BJ (cell line): ENCODE data around the gene RAD51AP1. TPM values are rescaled to one million over a fixed set of nuclear protein-coding genes. Genes with fewer than 3 reads are reported as not detected.

ENCODE experiments used
- CTCF ChIA-PET: fragments of 350-600 bp; formaldehyde crosslinking; extraction: SDS; loops from one replicate; lab custom pipeline; 2021; ENCODE audit warnings: antibody characterized with exemption, inconsistent platforms; lab: Yijun Ruan, JAX
- POLR2A ChIA-PET: fragments of 300-600 bp; sonication (Branson Sonifier 250); formaldehyde crosslinking; extraction: SDS; loops from one replicate; lab custom pipeline; 2021; ENCODE audit warnings: antibody characterized with exemption; lab: Charles Lee
- DNase-seq: peaks from one replicate; pipeline ENCODE4 v3.0.0-alpha.2; 2011; ENCODE audit warnings: low read depth
- H3K27me3 ChIP-seq: 2 replicates; pipeline ENCODE4 v1.6.0; 2011; ENCODE audit warnings: low read length; ENCODE audit not compliant: control insufficient read depth, insufficient read depth
- H3K36me3 ChIP-seq: 2 replicates; pipeline ENCODE4 v1.5.1; 2011; ENCODE audit warnings: low read length; ENCODE audit not compliant: control insufficient read depth, insufficient read depth
- H3K4me3 ChIP-seq: 2 replicates; pipeline ENCODE4 v1.5.1; 2011; ENCODE audit warnings: low read depth, mild to moderate bottlenecking, control low read depth, low read length
- polyA plus RNA-seq: library from polyadenylated mRNA; depleted of rRNA; stranded (reverse); fragments of >200 nt; gene quantifications from 2 replicates; pipeline ENCODE4 v1.2.3, GENCODE V29; 2011
- TF ChIP-seq, protein P1 (sequence below): IDR thresholded peaks from 2 replicates; pipeline ENCODE4 v1.5.1; 2011; ENCODE audit warnings: low read depth, mild to moderate bottlenecking, control low read depth, inconsistent platforms, low read length, moderate library complexity; ENCODE audit not compliant: insufficient read depth

Gene RAD51AP1
- polyA plus RNA-seq, 1 experiment = 4.9 TPM

DNA sequence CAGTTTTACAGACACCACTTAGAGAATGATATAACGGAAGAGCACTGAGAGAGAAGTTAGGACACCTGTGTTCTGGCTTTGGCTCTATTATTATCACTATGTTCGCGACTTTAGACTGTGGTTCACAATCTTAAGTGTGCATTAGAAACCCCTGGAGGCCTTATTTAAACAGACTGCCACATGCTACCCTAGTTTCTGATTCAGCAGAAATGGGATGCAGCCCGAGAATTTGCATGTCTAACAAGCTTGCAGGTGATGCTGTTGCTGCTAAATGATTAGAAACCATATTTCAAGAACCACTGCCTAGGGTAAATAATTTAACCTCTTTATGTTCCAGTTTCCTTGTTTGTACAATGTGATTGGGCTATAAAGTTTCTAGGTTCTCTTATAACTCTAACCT, 3.6 kb upstream of the RAD51AP1 start:
- DNase-seq = no peak
- H3K27me3 ChIP-seq = no peaks in the 10 kb centered on the region
- H3K4me3 ChIP-seq = no peak overlapping the region
- H3K36me3 ChIP-seq = 0 out of 2 replicates have a peak, but pooled peaks cover 1% of the 10 kb centered on the region
- TF ChIP-seq, protein P1, sequence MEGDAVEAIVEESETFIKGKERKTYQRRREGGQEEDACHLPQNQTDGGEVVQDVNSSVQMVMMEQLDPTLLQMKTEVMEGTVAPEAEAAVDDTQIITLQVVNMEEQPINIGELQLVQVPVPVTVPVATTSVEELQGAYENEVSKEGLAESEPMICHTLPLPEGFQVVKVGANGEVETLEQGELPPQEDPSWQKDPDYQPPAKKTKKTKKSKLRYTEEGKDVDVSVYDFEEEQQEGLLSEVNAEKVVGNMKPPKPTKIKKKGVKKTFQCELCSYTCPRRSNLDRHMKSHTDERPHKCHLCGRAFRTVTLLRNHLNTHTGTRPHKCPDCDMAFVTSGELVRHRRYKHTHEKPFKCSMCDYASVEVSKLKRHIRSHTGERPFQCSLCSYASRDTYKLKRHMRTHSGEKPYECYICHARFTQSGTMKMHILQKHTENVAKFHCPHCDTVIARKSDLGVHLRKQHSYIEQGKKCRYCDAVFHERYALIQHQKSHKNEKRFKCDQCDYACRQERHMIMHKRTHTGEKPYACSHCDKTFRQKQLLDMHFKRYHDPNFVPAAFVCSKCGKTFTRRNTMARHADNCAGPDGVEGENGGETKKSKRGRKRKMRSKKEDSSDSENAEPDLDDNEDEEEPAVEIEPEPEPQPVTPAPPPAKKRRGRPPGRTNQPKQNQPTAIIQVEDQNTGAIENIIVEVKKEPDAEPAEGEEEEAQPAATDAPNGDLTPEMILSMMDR = no peak
- POLR2A ChIA-PET = no interaction called here
- CTCF ChIA-PET = interaction anchor here (0.6 to 1.2 kb wide), 3 partner anchors 8 to 893 kb away, joined by 3 to 5 read pairs (median 4); no protein-coding TSS in a partner anchor

DNA sequence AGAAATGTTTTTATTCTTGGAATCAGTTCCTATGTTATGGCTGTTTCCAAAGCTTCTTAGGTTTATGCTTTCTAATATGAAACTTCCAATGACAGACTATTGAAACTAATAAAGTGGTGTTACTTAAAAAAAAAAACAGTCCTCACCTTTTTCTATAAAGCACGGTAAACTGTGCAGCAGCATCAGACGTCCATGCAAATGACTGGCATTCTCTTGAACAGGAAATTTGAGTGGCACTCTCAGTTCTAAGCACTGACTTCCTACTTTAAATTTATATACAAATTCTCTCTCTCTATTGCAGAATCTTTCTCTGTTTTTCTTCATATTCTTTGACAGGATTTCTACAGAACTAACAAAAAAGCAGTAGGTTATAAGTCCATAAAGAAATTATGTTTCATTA, 2.8 kb upstream of the RAD51AP1 start:
- CTCF ChIA-PET = interaction anchor here (0.6 to 1.2 kb wide), 2 partner anchors 8 to 892 kb away, joined by 3 to 4 read pairs; no protein-coding TSS in a partner anchor
- Histone ChIP-seq H3K4me3 (no peak overlapping the region), H3K27me3 (no peaks in the 10 kb centered on the region), H3K36me3 (0 out of 2 replicates have a peak, but pooled peaks cover 1% of the 10 kb centered on the region)
- DNase-seq = no peak
- POLR2A ChIA-PET = no interaction called here
- TF ChIP-seq, protein P1 = no peak

DNA sequence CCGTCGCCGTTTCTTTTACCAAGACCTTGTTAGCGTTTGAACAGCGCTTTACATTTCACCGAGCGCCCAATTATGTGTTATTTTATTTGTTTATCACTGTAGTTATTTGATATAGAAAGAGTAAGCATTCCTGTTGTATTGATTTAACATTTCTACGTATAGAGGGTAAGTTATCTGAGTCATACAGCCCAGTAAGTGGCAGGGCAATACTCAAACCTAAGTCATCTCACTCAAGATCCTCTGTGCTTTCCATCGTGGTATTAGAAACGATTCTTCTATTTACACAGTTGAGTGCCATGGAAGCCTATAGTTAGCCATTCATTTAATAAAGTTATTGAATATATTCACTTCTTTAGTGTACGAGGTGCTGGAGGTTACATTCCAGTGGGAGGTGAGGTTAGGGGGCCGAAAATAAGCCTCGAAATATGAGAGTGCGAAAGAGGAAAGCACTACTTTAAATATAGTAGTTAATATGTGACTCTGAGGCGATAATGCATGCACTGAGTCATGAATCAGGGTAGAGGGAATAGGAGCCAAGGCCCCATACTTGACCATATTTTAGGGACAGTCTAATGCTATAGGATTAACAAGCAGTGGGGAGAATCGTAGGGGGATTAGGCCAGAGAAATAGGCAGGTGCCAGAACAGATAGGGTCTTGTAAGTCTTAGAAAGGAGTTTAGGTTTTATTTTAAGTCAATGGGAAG, 629 bp downstream of the RAD51AP1 start:
- H3K4me3 ChIP-seq = peak overlapping the region; percentile 86
- H3K36me3 ChIP-seq = no peaks in the 10 kb centered on the region
- TF ChIP-seq, protein P1 = no peak
- CTCF ChIA-PET = no interaction called here
- POLR2A ChIA-PET = no interaction called here
- no peak for DNase-seq
- no peaks in the 10 kb centered on the region for H3K27me3 ChIP-seq

DNA sequence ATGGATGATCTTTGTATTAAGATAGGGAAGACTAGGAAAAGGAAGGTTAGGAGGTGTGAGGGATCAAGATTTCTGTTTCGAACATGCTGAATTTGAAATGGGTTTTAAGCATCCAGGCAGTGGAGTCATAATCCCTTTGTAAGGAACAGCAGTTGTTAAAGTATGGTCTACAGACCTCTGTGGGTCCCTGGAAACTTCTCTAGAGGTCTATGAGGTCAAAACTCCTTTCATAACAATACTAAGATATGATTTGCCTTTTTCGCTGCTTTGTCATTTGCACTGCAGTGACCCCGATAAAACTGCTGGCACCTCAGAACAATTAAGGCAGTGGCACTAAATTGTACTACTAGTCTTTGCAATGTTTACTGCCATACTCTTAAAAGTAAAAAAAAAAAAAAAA, 1.5 kb downstream of the RAD51AP1 start:
- no peaks in the 10 kb centered on the region for H3K36me3 ChIP-seq

DNA sequence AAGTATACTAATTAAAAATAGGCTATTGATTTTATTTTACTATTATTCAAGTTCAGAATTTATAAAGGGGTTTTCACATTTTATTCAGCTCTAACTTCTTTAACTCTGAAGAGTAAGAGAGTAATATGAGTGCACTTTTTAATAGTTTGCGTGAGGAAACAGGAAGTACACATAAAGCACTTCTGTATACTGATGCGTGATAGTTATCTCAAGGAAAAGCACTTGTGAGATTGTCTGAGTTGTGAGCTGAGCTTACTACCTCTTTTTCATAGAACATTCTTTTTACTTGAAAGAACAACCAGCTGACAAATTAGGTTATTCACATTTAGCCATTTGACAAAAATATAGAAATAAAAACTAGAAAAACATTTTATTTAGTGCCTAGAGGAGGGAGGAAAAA, 1.9 kb downstream of the RAD51AP1 start:
- H3K4me3 ChIP-seq = no peak overlapping the region
- TF ChIP-seq, protein P1 = no peak
- H3K36me3 ChIP-seq = no peaks in the 10 kb centered on the region
- DNase-seq = no peak
- POLR2A ChIA-PET = no interaction called here
- CTCF ChIA-PET = interaction anchor here (0.6 to 0.8 kb wide), 3 partner anchors 16 to 1313 kb away, joined by 3 read pairs; no protein-coding TSS in a partner anchor
- H3K27me3 ChIP-seq = no peaks in the 10 kb centered on the region

More for the DNA sequence above, 1.5 kb downstream of the RAD51AP1 start:
- no peaks in the 10 kb centered on the region for H3K27me3 ChIP-seq
- TF ChIP-seq, protein P1 = no peak
- ChIA-PET CTCF (interaction anchor here (0.6 kb wide), 2 partner anchors 137 to 1313 kb away, joined by 3 read pairs; no protein-coding TSS in a partner anchor), POLR2A (no interaction called here)
- no peak overlapping the region for H3K4me3 ChIP-seq
- DNase-seq = no peak
